Naive thymus-derived CD8-positive, alpha-beta T cell (primary cell): ENCODE measurements around the gene PLEKHB2. TPM values are rescaled to one million over a fixed set of nuclear protein-coding genes. Genes with fewer than 3 reads are reported as not detected.
A peak's percentile ranks its signal among the peaks of the same experiment; 100 is the strongest.
"Not testable (repeated sequence)": the region's sequence is repeated elsewhere in the genome, so short reads cannot be mapped to it uniquely, and the experiment has no call there.

Source experiments
- ATAC-seq, 2 donors: fragments of 150-1000 bp; cut with Tn5 transposase in 1 of 2; sonication (Bioruptor Pico), chemical (Tn5 transposase) in 1 of 2; 1 replicate in 1 of 2; 2 replicates in 1 of 2; pipeline ENCODE4 v1.10.0; 2021; ENCODE audit warnings: mild to moderate bottlenecking in 2 of 2, moderate library complexity in 2 of 2
- POLR2A ChIA-PET: fragments of 350-600 bp; sonication (Branson Sonifier 250); formaldehyde crosslinking; loops from one replicate; lab custom pipeline; 2021; ENCODE audit warnings: antibody characterized with exemption; lab: Charles Lee
- DNase-seq, 10 donors: peaks; one replicate each; pipeline versions ENCODE4 v3.0.0 to v3.0.0-alpha.2; 2020 to 2022
- H3K27ac Mint-ChIP-seq, 10 donors: one replicate each; pipeline ENCODE4 v1.8.0; 2020 to 2022; ENCODE audit warnings: mild to moderate bottlenecking in 10 of 10, mixed read lengths in 10 of 10, moderate library complexity in 4 of 10, inconsistent platforms in 1 of 10
- H3K27me3 Mint-ChIP-seq, 5 donors: one replicate each; pipeline ENCODE4 v1.8.0; 2021 to 2022; ENCODE audit warnings: mixed read lengths in 5 of 5
- H3K36me3 Mint-ChIP-seq, 3 donors: one replicate each; pipeline ENCODE4 v1.8.0; 2020 to 2022; ENCODE audit warnings: mixed read lengths in 3 of 3, mild to moderate bottlenecking in 2 of 3, inconsistent platforms in 1 of 3
- H3K4me1 Mint-ChIP-seq, 4 donors: one replicate each; pipeline ENCODE4 v1.8.0; 2021 to 2022; ENCODE audit warnings: mixed read lengths in 4 of 4
- H3K4me3 Mint-ChIP-seq, 10 donors: one replicate each; pipeline ENCODE4 v1.8.0; 2020 to 2022; ENCODE audit warnings: mild to moderate bottlenecking in 10 of 10, mixed read lengths in 10 of 10, moderate library complexity in 6 of 10, inconsistent platforms in 1 of 10
- H3K9me3 Mint-ChIP-seq, 9 donors: one replicate each; pipeline ENCODE4 v1.8.0; 2020 to 2022; ENCODE audit warnings: mixed read lengths in 9 of 9, mild to moderate bottlenecking in 3 of 9, inconsistent platforms in 1 of 9, moderate library complexity in 1 of 9
- polyA plus RNA-seq, 3 donors: library from polyadenylated mRNA; unstranded; fragments of 300-500 nt; fragmentation: Illumina TruSeq; gene quantifications; one replicate each; pipeline ENCODE4 v1.2.3, GENCODE V29; 2021
- total RNA-seq, 8 experiments: library from RNA in 2 of 8; stranded (reverse) in 2 of 8; gene quantifications; one replicate each; pipeline ENCODE4 v1.2.3 and lab custom pipeline; 2021 to 2026

PLEKHB2 gene
- total and polyA plus RNA-seq, 5 experiments from 2014 or later = 44.2 to 70.7 (median 63.0) TPM

- H3K4me3 Mint-ChIP-seq, H3K4me1 Mint-ChIP-seq, H3K9me3 Mint-ChIP-seq, DNase-seq, H3K27ac Mint-ChIP-seq, POLR2A ChIA-PET, H3K27me3 Mint-ChIP-seq, ATAC-seq: not testable (repeated sequence)
- peaks cover 0 to 56% (median 2%) of the 10 kb centered on the region in 3 donors for H3K36me3 Mint-ChIP-seq
These were observed 45.0 kb downstream of the PLEKHB2 start for GRCh38 chr2:131150109-131150508.

GRCh38 chr2:131151398-131151797, 46.3 kb downstream of the PLEKHB2 start:
- Mint-ChIP-seq H3K36me3 (peaks cover 0 to 44% (median 2%) of the 10 kb centered on the region in 3 donors), H3K27me3 (no peaks in the 10 kb centered on the region), H3K4me3 (no peak overlapping the region), H3K4me1 (peaks cover 4 to 14% (median 12%) of the 10 kb centered on the region in 4 donors), H3K9me3 (no peaks in the 10 kb centered on the region), H3K27ac (peak overlapping the region in 2 of 10 donors; percentile 11 to 54)
- DNase-seq (no peak), ATAC-seq (no peak)
- POLR2A ChIA-PET = no interaction called here

DNA sequence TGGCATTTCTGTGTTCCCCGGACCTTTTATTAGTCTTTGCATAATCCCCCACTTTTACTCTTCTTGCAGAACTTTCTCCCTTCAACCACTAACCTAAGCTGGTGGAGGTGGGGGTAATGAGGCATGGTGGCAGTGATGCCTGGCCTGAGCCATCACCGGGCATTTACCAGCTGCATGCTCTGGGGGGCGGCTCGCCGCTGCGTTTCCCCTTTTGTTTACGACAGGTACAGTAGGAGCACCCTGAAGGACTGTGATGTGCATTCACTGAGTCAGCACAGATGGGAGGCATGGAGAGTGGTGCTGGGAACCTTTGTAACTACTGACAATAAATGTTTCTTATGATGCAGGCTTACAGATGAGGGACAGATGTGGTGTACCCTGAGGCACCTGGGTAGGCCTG, 46.9 kb downstream of the PLEKHB2 start:
- peak overlapping the region in 4 of 10 donors; percentile 3 to 67 (median 49) for H3K27ac Mint-ChIP-seq
- ATAC-seq (no peak), DNase-seq (no peak)
- H3K4me3 Mint-ChIP-seq = no peak overlapping the region
- no peaks in the 10 kb centered on the region for H3K9me3 Mint-ChIP-seq
- POLR2A ChIA-PET = no interaction called here
- no peaks in the 10 kb centered on the region for H3K27me3 Mint-ChIP-seq
- peaks cover 5 to 20% (median 17%) of the 10 kb centered on the region in 4 donors for H3K4me1 Mint-ChIP-seq
- H3K36me3 Mint-ChIP-seq = peaks cover 0 to 37% (median 2%) of the 10 kb centered on the region in 3 donors

DNA sequence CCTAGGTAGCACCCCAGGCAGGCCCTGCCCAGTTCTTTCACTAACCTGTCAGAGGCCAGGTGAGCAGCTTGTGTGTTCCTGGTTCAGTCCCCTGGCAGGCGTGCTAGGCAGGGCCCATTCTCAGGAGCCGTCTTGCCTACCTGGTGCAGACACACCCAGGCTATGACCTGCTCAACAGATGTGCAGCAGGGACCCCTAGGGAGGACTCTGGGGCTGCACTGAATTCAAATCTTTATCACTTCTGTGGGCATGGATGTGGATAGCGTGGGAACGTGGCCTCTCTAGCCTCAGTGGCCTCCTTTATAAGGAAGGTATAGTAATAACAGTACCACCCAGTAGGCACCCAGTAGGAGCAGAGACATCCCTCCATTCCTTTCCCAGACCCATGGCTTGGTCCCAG, 48.4 kb downstream of the PLEKHB2 start:
- no peak for DNase-seq
- Mint-ChIP-seq H3K9me3 (no peaks in the 10 kb centered on the region), H3K27ac (no peak overlapping the region), H3K27me3 (no peaks in the 10 kb centered on the region), H3K36me3 (peaks cover 0 to 25% (median 2%) of the 10 kb centered on the region in 3 donors), H3K4me3 (no peak overlapping the region), H3K4me1 (peaks cover 7 to 26% (median 19%) of the 10 kb centered on the region in 4 donors)
- ATAC-seq = no peak
- POLR2A ChIA-PET = no interaction called here

GRCh38 chr2:131154071-131154531, 49.0 kb downstream of the PLEKHB2 start:
- peak; percentile 38 to 79 (median 58) for DNase-seq
- peak; percentile 87 to 88 for ATAC-seq
- H3K9me3 Mint-ChIP-seq = no peaks in the 10 kb centered on the region
- POLR2A ChIA-PET = no interaction called here
- peak overlapping the region in 1 of 10 donors; percentile 45 for H3K4me3 Mint-ChIP-seq
- H3K4me1 Mint-ChIP-seq = peaks cover 7 to 26% (median 19%) of the 10 kb centered on the region in 4 donors
- no peaks in the 10 kb centered on the region for H3K27me3 Mint-ChIP-seq
- peak overlapping the region in 5 of 10 donors; percentile 0 to 53 (median 31) for H3K27ac Mint-ChIP-seq
- peaks cover 0 to 20% (median 2%) of the 10 kb centered on the region in 3 donors for H3K36me3 Mint-ChIP-seq

- peaks cover 0 to 14% (median 1%) of the 10 kb centered on the region in 3 donors for H3K36me3 Mint-ChIP-seq
- no peaks in the 10 kb centered on the region for H3K27me3 Mint-ChIP-seq
- H3K4me1 Mint-ChIP-seq = peaks cover 7 to 26% (median 19%) of the 10 kb centered on the region in 4 donors
- no peak overlapping the region for H3K4me3 Mint-ChIP-seq
- H3K27ac Mint-ChIP-seq = no peak overlapping the region
- no peaks in the 10 kb centered on the region for H3K9me3 Mint-ChIP-seq
- POLR2A ChIA-PET = no interaction called here
- ATAC-seq (no peak), DNase-seq (no peak)
These were observed 49.5 kb downstream of the PLEKHB2 start for GRCh38 chr2:131154647-131155046.

DNA sequence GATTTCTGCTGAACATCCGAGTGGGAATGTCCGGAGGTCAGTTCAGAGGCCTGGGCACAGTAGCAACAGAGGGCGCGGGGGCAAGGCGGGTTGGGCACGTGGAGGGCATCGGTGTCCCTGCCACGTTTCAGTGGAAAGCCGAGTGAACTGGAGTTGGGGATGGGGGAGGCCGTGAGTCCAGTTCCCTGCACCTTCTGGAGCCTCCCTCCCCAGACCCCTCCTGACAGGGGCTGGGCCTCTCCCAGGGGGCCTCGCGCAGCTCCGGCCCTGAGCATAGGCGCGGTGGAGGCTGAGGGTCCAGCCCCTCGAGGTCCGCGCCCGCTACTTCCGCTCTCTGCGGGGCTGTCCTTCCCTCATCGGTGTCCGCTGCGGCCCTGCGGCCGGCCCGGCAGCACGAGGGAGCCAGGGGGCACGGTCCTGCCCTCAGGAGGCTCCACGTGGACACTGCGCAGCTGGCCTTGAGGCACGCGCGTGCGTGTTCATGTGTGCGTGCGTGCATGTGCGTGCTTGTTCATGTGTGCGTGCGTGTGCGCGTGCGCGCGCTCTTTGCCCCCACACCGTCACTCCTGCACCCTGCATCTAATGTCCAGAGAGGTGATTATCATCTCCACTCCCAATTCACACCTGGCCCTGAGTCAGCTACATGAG, 50.2 kb downstream of the PLEKHB2 start:
- no peak for ATAC-seq
- Mint-ChIP-seq H3K27ac (peak overlapping the region in 2 of 10 donors; percentile 28 to 45), H3K36me3 (peaks cover 0 to 11% (median 0%) of the 10 kb centered on the region in 3 donors), H3K9me3 (no peaks in the 10 kb centered on the region), H3K27me3 (no peaks in the 10 kb centered on the region), H3K4me1 (peaks cover 7 to 26% (median 19%) of the 10 kb centered on the region in 4 donors), H3K4me3 (no peak overlapping the region)
- DNase-seq = no peak
- POLR2A ChIA-PET = no interaction called here

GRCh38 chr2:131156452-131157149, 51.5 kb downstream of the PLEKHB2 start:
- DNase-seq (no peak), ATAC-seq (no peak)
- H3K27me3 Mint-ChIP-seq = no peaks in the 10 kb centered on the region
- H3K36me3 Mint-ChIP-seq = peaks cover 0 to 3% (median 0%) of the 10 kb centered on the region in 3 donors
- POLR2A ChIA-PET = no interaction called here
- peak overlapping the region in 7 of 10 donors; percentile 31 to 90 (median 66) for H3K27ac Mint-ChIP-seq
- H3K9me3 Mint-ChIP-seq = no peaks in the 10 kb centered on the region
- peaks cover 7 to 26% (median 19%) of the 10 kb centered on the region in 4 donors for H3K4me1 Mint-ChIP-seq
- peak overlapping the region in 9 of 10 donors; percentile 18 to 50 (median 45) for H3K4me3 Mint-ChIP-seq

- H3K9me3 Mint-ChIP-seq, H3K27ac Mint-ChIP-seq, H3K36me3 Mint-ChIP-seq, DNase-seq, POLR2A ChIA-PET, H3K4me1 Mint-ChIP-seq, ATAC-seq, H3K4me3 Mint-ChIP-seq, H3K27me3 Mint-ChIP-seq: not testable (repeated sequence)
These were observed 60.4 kb downstream of the PLEKHB2 start for GRCh38 chr2:131165562-131165961.

DNA sequence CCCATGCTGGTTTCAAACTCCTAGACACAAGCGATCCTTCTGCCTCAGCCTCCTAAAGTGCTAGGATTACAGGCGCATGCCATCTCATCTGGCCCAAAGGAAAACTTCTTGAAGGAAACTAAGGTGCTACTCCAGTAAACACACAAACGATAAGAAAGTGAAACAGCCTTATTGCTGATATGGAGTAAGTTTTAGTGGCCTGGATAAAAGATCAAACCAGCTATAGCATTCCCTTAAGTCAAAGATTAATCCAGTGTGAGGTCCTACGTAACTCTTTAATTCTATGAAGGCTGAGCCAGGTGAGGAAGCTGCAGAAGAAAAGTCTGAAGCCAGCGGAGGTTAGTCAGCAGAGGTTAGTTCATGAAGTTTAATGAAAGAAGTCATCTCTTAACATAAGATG, 63.4 kb downstream of the PLEKHB2 start:
- ATAC-seq (no peak), DNase-seq (no peak)
- peaks cover 0 to 12% (median 7%) of the 10 kb centered on the region in 5 donors for H3K27me3 Mint-ChIP-seq
- POLR2A ChIA-PET = no interaction called here
- H3K36me3 Mint-ChIP-seq = no peaks in the 10 kb centered on the region
- peaks cover 0 to 2% (median 0%) of the 10 kb centered on the region in 9 donors for H3K9me3 Mint-ChIP-seq
- H3K27ac Mint-ChIP-seq = no peak overlapping the region
- H3K4me1 Mint-ChIP-seq = no peaks in the 10 kb centered on the region
- H3K4me3 Mint-ChIP-seq = no peak overlapping the region

DNA sequence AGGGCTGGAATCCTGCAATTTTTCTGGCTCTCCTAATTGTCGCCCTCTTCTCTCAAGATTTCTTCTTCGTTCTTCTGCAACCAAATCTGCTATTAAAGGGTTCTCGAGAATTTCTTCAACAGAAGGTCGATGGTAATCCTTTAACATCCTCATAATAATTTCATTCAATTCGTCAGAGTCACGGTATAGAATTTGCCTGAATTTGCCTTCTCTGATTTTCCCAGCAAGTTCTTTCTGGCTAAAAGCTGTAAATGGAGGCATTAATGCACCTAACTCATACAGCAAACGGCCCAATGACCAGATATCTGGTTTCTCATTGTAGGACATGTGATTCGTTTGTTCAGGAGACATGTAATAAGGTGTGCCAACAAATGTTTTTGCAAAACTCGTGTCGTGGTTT, 72.9 kb downstream of the PLEKHB2 start:
- H3K9me3 Mint-ChIP-seq, H3K36me3 Mint-ChIP-seq, ATAC-seq, H3K27ac Mint-ChIP-seq, H3K4me1 Mint-ChIP-seq, H3K4me3 Mint-ChIP-seq, POLR2A ChIA-PET, DNase-seq: not testable (repeated sequence)
- H3K27me3 Mint-ChIP-seq = peaks cover 14 to 43% (median 33%) of the 10 kb centered on the region in 5 donors

DNA sequence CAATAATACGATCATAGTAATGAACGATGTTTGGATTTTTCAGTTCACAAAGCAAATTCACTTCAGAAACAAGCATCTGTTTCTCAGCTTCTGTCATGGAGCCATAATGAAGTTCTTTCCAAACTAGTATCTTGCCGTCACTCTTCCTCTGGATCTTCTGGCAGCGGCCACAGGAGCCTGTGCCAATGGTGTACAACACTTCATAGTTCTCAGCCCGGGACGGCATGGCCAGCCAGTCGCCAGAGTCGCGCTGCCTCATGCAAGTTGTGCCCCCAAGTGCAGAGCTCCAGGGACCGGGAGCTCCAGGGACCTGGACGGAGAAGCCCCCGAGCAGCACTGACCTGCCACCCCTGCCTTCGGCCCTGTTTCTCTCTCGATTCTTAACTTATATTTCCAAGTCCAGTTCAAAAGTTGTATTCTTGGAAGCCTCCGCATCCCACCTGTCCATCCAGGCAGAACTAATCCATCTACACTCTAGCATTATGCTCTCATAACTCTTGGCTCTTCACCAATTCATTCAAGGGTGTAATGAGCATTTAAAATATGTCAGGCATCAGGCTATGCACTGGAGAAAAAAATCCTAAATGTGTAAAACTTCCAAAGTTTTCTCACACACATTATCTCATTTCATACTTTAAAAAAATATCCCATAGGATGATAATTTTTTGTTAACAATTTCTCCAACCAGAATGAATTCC, 73.7 kb downstream of the PLEKHB2 start:
- H3K36me3 Mint-ChIP-seq, H3K4me3 Mint-ChIP-seq, H3K4me1 Mint-ChIP-seq, DNase-seq, H3K27ac Mint-ChIP-seq, POLR2A ChIA-PET, ATAC-seq, H3K9me3 Mint-ChIP-seq: not testable (repeated sequence)
- peaks cover 15 to 43% (median 33%) of the 10 kb centered on the region in 5 donors for H3K27me3 Mint-ChIP-seq
